Activated CD8-positive, alpha-beta memory T cell treated with anti-CD3 and anti-CD28 coated beads for 1 hour (primary cell): ENCODE data around the gene CPNE2.
"Not testable (repeated sequence)": the region's sequence is repeated elsewhere in the genome, so short reads cannot be mapped to it uniquely, and the experiment has no call there.

Source experiments
- DNase-seq, 2 donors: peaks; one replicate each; pipeline ENCODE4 v3.0.0-alpha.2; 2020; ENCODE audit warnings: low read depth in 1 of 2; ENCODE audit errors: extremely low read depth in 1 of 2

CPNE2 gene

GRCh38 chr16:57189527-57189926 is 97.1 kb downstream of the CPNE2 start:
- not testable (repeated sequence) for DNase-seq

GRCh38 chr16:57190136-57190535 is 97.8 kb downstream of the CPNE2 start:
- no peak for DNase-seq

- DNase-seq: no peak
Observed at GRCh38 chr16:57191056-57191571, 98.7 kb downstream of the CPNE2 start.

- no peak for DNase-seq
Observed at GRCh38 chr16:57192146-57192545, 99.8 kb downstream of the CPNE2 start.

- DNase-seq: no peak
Observed at GRCh38 chr16:57192720-57193486, 100.5 kb downstream of the CPNE2 start.

- DNase-seq: no peak
Observed at GRCh38 chr16:57194512-57194911, 102.1 kb downstream of the CPNE2 start.

GRCh38 chr16:57196286-57196685 is 103.9 kb downstream of the CPNE2 start:
- no peak for DNase-seq

GRCh38 chr16:57196753-57197152 is 104.4 kb downstream of the CPNE2 start:
- no peak for DNase-seq
